K562 (cell line): ENCODE measurements around the gene MAPK1IP1L. TPM values are rescaled to one million over a fixed set of nuclear protein-coding genes. Genes with fewer than 3 reads are reported as not detected.

Experiments
- BCL6 ChIP-seq: fragments of 250-450 bp; sonication (Bioruptor Pico); IDR thresholded peaks from 2 replicates; pipeline ENCODE4 v1.4.0; 2020
- CHD4 ChIP-seq: fragments of 200-600 bp; sonication (generic); IDR thresholded peaks from 3 replicates; pipeline ENCODE4 v1.6.1; 2012; ENCODE audit warnings: low read depth, mild to moderate bottlenecking, mixed read lengths, low read length, inconsistent platforms; ENCODE audit not compliant: insufficient read depth, insufficient replicate concordance, poor library complexity, severe bottlenecking
- HMG20A ChIP-seq: fragments of 450-650 bp; formaldehyde crosslinking; conservative IDR thresholded peaks from 2 replicates; pipeline ENCODE4 v1.4.0; 2020; ENCODE audit warnings: mild to moderate bottlenecking, mixed read lengths
- MED1 ChIP-seq: sonication (generic); formaldehyde crosslinking; IDR thresholded peaks from 2 replicates; pipeline ENCODE4 v1.8.1; 2023; ENCODE audit warnings: missing genetic modification reagents, borderline replicate concordance
- POLR2AphosphoS5 ChIP-seq: IDR thresholded peaks from 2 replicates; pipeline ENCODE4 v1.6.1; 2011; ENCODE audit warnings: mild to moderate bottlenecking, low read depth, low read length, moderate library complexity; ENCODE audit not compliant: control insufficient read depth, insufficient read depth
- SIN3A ChIP-seq, 2 experiments: fragments of 150-350 bp in 1 of 2; IDR thresholded peaks; 2 replicates each; pipeline ENCODE4 v1.6.1; 2011 to 2016; ENCODE audit warnings: borderline replicate concordance in 2 of 2, low read depth in 2 of 2, low read length in 2 of 2, mild to moderate bottlenecking in 2 of 2, moderate library complexity in 2 of 2; ENCODE audit not compliant: control insufficient read depth in 1 of 2
- ZNF143 ChIP-seq: sonication (generic); formaldehyde crosslinking; IDR thresholded peaks from 2 replicates; pipeline ENCODE4 v1.9.0; 2022; ENCODE audit warnings: mild to moderate bottlenecking, missing genetic modification reagents
- polyA plus RNA-seq, 8 experiments: library from polyadenylated mRNA; depleted of rRNA in 4 of 8; stranded (reverse) in 5 of 8; unstranded in 3 of 8; fragments of >200 nt; fragmentation: Nextera tagmentation in 2 of 8; fragmentation: Illumina TruSeq in 1 of 8; extraction: Ambion mirVana in 2 of 8; extraction: Trizol in 1 of 8; gene quantifications; 2 replicates each; pipeline versions ENCODE4 v1.2.1 to v1.2.3, GENCODE V29; 2011 to 2014; ENCODE audit warnings: inconsistent platforms in 1 of 8, missing spikeins in 1 of 8
- total RNA-seq, 7 experiments: library from RNA; depleted of rRNA in 6 of 7; stranded (reverse); fragments of >200 nt in 6 of 7; fragmentation: Illumina TruSeq in 2 of 7; extraction: Trizol in 2 of 7; gene quantifications; 2 replicates each; pipeline versions ENCODE4 v1.2.1 to v1.2.3, GENCODE V29; 2011 to 2021; ENCODE audit warnings: low replicate concordance in 1 of 7
- TF ChIP-seq, protein P1 (sequence below): fragments of 450-650 bp; IDR thresholded peaks from 2 replicates; pipeline ENCODE4 v1.7.1; 2018; ENCODE audit warnings: mild to moderate bottlenecking, low read depth; ENCODE audit not compliant: partially characterized antibody
- TF ChIP-seq, protein P2 (sequence below): IDR thresholded peaks from 2 replicates; pipeline ENCODE4 v1.6.1; 2014; ENCODE audit warnings: antibody characterized with exemption
- TF ChIP-seq, protein P3 (sequence below): fragments of 250-450 bp; sonication (Bioruptor Pico); IDR thresholded peaks from 2 replicates; pipeline ENCODE4 v1.8.0; 2022; ENCODE audit warnings: inconsistent platforms, mild to moderate bottlenecking, moderate library complexity, borderline replicate concordance
- TF ChIP-seq, protein P4 (sequence below): fragments of 450-650 bp; formaldehyde crosslinking; IDR thresholded peaks from 2 replicates; pipeline ENCODE4 v1.4.0; 2022; ENCODE audit warnings: missing genetic modification characterization
- TF ChIP-seq, protein P5 (sequence below): fragments of 450-650 bp; formaldehyde crosslinking; IDR thresholded peaks from 2 replicates; pipeline ENCODE4 v1.4.0; 2020; ENCODE audit warnings: mild to moderate bottlenecking, moderate library complexity
- TF ChIP-seq, protein P6 (sequence below), 2 experiments: IDR thresholded peaks; 2 replicates each; pipeline ENCODE4 v1.6.1; 2012; ENCODE audit warnings: improper control_type of control experiment in 2 of 2, low read depth in 2 of 2, low read length in 2 of 2, borderline replicate concordance in 1 of 2

The MAPK1IP1L gene
- total and polyA plus RNA-seq, 9 of the 15 experiments (the other 6 are each of a cell fraction or from before 2014, with no cell fraction given), result 32.7 to 99.4 (median 49.8) TPM

DNA sequence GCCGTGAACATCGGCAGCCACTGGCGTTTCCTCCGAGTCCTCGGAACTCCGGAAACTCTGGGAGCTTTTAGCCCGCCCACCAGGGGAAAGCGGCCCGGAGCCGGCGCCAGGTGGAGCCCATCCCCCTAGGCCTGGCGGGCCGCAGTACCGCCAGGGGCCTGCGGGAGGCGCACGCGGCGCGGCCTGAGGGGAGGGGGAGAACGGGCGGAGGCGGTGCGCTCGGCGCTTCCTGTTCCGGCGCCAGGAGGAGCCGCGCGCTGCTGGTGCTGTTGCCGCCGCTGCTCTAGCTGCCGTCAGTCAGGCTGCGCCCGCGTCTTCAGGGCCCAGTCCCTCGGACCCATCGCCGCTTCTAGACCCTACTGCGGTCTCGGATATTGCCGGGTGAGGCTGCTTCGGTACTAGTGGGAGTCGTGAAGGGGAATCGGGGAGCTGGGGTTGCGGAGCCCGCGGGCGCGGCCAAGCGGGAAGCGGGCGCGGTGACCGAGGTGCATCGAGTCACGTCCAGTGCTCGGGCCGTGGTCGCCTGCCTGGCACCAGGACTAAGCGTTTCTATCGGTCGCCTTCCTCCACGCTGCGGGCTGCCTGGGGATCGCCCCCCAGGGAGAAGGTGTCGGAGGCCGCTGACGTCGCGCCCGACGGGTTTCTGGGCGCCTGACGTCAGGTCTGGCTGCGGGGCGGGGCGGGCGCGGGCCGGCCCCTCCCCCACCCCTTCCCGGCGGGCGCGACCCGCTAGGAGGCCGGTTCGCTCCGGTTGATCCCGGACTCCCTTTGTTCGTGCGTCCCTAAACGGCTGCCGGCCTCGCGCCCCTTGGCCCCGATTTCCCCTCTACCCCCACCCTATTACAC is at the start of gene MAPK1IP1L (continued):
- TF ChIP-seq, protein P1, sequence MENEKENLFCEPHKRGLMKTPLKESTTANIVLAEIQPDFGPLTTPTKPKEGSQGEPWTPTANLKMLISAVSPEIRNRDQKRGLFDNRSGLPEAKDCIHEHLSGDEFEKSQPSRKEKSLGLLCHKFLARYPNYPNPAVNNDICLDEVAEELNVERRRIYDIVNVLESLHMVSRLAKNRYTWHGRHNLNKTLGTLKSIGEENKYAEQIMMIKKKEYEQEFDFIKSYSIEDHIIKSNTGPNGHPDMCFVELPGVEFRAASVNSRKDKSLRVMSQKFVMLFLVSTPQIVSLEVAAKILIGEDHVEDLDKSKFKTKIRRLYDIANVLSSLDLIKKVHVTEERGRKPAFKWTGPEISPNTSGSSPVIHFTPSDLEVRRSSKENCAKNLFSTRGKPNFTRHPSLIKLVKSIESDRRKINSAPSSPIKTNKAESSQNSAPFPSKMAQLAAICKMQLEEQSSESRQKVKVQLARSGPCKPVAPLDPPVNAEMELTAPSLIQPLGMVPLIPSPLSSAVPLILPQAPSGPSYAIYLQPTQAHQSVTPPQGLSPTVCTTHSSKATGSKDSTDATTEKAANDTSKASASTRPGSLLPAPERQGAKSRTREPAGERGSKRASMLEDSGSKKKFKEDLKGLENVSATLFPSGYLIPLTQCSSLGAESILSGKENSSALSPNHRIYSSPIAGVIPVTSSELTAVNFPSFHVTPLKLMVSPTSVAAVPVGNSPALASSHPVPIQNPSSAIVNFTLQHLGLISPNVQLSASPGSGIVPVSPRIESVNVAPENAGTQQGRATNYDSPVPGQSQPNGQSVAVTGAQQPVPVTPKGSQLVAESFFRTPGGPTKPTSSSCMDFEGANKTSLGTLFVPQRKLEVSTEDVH, result no peak
- TF ChIP-seq, protein P2, sequence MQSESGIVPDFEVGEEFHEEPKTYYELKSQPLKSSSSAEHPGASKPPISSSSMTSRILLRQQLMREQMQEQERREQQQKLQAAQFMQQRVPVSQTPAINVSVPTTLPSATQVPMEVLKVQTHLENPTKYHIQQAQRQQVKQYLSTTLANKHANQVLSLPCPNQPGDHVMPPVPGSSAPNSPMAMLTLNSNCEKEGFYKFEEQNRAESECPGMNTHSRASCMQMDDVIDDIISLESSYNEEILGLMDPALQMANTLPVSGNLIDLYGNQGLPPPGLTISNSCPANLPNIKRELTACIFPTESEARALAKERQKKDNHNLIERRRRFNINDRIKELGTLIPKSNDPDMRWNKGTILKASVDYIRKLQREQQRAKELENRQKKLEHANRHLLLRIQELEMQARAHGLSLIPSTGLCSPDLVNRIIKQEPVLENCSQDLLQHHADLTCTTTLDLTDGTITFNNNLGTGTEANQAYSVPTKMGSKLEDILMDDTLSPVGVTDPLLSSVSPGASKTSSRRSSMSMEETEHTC, result no peak
- TF ChIP-seq, protein P3, sequence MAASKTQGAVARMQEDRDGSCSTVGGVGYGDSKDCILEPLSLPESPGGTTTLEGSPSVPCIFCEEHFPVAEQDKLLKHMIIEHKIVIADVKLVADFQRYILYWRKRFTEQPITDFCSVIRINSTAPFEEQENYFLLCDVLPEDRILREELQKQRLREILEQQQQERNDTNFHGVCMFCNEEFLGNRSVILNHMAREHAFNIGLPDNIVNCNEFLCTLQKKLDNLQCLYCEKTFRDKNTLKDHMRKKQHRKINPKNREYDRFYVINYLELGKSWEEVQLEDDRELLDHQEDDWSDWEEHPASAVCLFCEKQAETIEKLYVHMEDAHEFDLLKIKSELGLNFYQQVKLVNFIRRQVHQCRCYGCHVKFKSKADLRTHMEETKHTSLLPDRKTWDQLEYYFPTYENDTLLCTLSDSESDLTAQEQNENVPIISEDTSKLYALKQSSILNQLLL (CRISPR knock-in tag), result no peak
- TF ChIP-seq SIN3A (IDR thresholded peaks at IDR 0.05; ENCODE audit: borderline replicate concordance in 2 of 2, control insufficient read depth in 1 of 2, low read depth in 2 of 2, low read length in 2 of 2) (peak in 1 of 2 experiments; percentile 60; a peak in 1 of 4 replicates), POLR2AphosphoS5 (peak; percentile 89), ZNF143 (CRISPR knock-in tag) (no peak), MED1 (CRISPR knock-in tag) (no peak), BCL6 (CRISPR knock-in tag) (no peak), CHD4 (no peak), HMG20A (CRISPR knock-in tag) (no peak)
- TF ChIP-seq, protein P4, sequence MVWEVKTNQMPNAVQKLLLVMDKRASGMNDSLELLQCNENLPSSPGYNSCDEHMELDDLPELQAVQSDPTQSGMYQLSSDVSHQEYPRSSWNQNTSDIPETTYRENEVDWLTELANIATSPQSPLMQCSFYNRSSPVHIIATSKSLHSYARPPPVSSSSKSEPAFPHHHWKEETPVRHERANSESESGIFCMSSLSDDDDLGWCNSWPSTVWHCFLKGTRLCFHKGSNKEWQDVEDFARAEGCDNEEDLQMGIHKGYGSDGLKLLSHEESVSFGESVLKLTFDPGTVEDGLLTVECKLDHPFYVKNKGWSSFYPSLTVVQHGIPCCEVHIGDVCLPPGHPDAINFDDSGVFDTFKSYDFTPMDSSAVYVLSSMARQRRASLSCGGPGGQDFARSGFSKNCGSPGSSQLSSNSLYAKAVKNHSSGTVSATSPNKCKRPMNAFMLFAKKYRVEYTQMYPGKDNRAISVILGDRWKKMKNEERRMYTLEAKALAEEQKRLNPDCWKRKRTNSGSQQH (CRISPR knock-in tag), result no peak
- TF ChIP-seq, protein P5, sequence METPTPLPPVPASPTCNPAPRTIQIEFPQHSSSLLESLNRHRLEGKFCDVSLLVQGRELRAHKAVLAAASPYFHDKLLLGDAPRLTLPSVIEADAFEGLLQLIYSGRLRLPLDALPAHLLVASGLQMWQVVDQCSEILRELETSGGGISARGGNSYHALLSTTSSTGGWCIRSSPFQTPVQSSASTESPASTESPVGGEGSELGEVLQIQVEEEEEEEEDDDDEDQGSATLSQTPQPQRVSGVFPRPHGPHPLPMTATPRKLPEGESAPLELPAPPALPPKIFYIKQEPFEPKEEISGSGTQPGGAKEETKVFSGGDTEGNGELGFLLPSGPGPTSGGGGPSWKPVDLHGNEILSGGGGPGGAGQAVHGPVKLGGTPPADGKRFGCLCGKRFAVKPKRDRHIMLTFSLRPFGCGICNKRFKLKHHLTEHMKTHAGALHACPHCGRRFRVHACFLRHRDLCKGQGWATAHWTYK (CRISPR knock-in tag), result peak; percentile 54; the same call in 1 of the 2 replicates
- TF ChIP-seq, protein P6, sequence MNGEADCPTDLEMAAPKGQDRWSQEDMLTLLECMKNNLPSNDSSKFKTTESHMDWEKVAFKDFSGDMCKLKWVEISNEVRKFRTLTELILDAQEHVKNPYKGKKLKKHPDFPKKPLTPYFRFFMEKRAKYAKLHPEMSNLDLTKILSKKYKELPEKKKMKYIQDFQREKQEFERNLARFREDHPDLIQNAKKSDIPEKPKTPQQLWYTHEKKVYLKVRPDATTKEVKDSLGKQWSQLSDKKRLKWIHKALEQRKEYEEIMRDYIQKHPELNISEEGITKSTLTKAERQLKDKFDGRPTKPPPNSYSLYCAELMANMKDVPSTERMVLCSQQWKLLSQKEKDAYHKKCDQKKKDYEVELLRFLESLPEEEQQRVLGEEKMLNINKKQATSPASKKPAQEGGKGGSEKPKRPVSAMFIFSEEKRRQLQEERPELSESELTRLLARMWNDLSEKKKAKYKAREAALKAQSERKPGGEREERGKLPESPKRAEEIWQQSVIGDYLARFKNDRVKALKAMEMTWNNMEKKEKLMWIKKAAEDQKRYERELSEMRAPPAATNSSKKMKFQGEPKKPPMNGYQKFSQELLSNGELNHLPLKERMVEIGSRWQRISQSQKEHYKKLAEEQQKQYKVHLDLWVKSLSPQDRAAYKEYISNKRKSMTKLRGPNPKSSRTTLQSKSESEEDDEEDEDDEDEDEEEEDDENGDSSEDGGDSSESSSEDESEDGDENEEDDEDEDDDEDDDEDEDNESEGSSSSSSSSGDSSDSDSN (IDR thresholded peaks at IDR 0.05; ENCODE audit: borderline replicate concordance in 1 of 2, low read depth in 2 of 2, low read length in 2 of 2), result peak in 1 of 2 experiments; percentile 62; a peak in 1 of 4 replicates
